Measurements from ENCODE around the gene CDH13. TPM values are rescaled to one million over a fixed set of nuclear protein-coding genes. Genes with fewer than 3 reads are reported as not detected.

CDH13 gene
- total and polyA plus RNA-seq, 2 of the 8 experiments (the other 6 are each of a cell fraction or from before 2014, with no cell fraction given): 2.3 to 2.4 TPM

GRCh38 chr16:82728901-82729300 is 102.1 kb downstream of the CDH13 start:
- FAIRE-seq (no peak), DNase-seq (ENCODE audit: low read depth in 1 of 2, low spot score in 2 of 2) (no peak)
- no peak overlapping the region for H3K23ac ChIP-seq (ENCODE audit: insufficient read length)
- no peak overlapping the region for H3K4me2 ChIP-seq (ENCODE audit: insufficient read depth in 1 of 2, low read depth in 2 of 2, low read length in 2 of 2)
- H3K56ac ChIP-seq (replicated peaks; ENCODE audit: insufficient read length, low read depth, low read length): no peak overlapping the region
- H3K4ac ChIP-seq (replicated peaks; ENCODE audit: insufficient read length, low read depth, low read length): no peak overlapping the region
- 0 out of 4 replicates have a peak, but pooled peaks cover 0 to 4% of the 10 kb centered on the region in 2 experiments for H3K9me3 ChIP-seq (ENCODE audit: insufficient read depth in 2 of 2, low read depth in 1 of 2, low read length in 1 of 2)
- H2BK120ac ChIP-seq (replicated peaks; ENCODE audit: low read depth, low read length): no peak overlapping the region
- no peak overlapping the region for H2BK5ac ChIP-seq (ENCODE audit: low read depth, low read length)
- no peaks in the 10 kb centered on the region for H3K27me3 ChIP-seq (replicated peaks in 1 of 4; ENCODE audit: control insufficient read depth in 3 of 4, extremely low read depth in 1 of 4, insufficient read depth in 3 of 4, low read length in 3 of 4)
- H3K27ac ChIP-seq (ENCODE audit: low read depth, low read length): no peak overlapping the region
- no peaks in the 10 kb centered on the region for H3K36me3 ChIP-seq (ENCODE audit: control insufficient read depth in 2 of 4, insufficient read depth in 4 of 4, low read length in 3 of 4)
- ChIA-PET CTCF (ENCODE audit: partially characterized antibody) (interaction anchor here (0.6 kb wide), 1 partner anchor 272 kb away, joined by 3 read pairs; no protein-coding TSS in a partner anchor), POLR2A (ENCODE audit: partially characterized antibody) (interaction anchor here (0.6 kb wide), 1 partner anchor 9 kb away, joined by 3 read pairs; no protein-coding TSS in a partner anchor)
- no peak overlapping the region for H3K4me3 ChIP-seq (ENCODE audit: extremely low read depth in 1 of 4, insufficient read depth in 2 of 4, low read depth in 3 of 4, low read length in 4 of 4)
- no peak overlapping the region for H3K14ac ChIP-seq (ENCODE audit: insufficient read length)
- H4K8ac ChIP-seq (ENCODE audit: extremely low read depth, insufficient read depth, low read length): no peak overlapping the region
- no peaks in the 10 kb centered on the region for H4K20me1 ChIP-seq (replicated peaks in 1 of 2; ENCODE audit: control insufficient read depth in 1 of 2, insufficient read depth in 2 of 2, low read length in 2 of 2)
- no peaks in the 10 kb centered on the region for H3K4me1 ChIP-seq (replicated peaks in 1 of 4; ENCODE audit: control insufficient read depth in 3 of 4, insufficient read depth in 4 of 4, low read length in 3 of 4)
- H2BK15ac ChIP-seq (ENCODE audit: low read length): no peak overlapping the region
- WGBS, 2 experiments (ENCODE audit: extremely low coverage in 1 of 2, insufficient coverage in 1 of 2, insufficient read length in 1 of 2, insufficient replicate concordance in 2 of 2, low coverage in 1 of 2, low lambda C conversion rate in 2 of 2, missing lambda C conversion rate in 1 of 2): 92% methylated on average over 2 of the region's 2 CpGs; no CpG with 5 or more reads in 1 of the 2 experiments
- H2AFZ ChIP-seq (ENCODE audit: low read length): no peak overlapping the region
- no peak overlapping the region for H2AK5ac ChIP-seq (ENCODE audit: low read depth, low read length)
- no peaks in the 10 kb centered on the region for H3K79me2 ChIP-seq (ENCODE audit: control insufficient read depth in 1 of 2, insufficient read depth in 2 of 2, low read length in 2 of 2)
- H2BK12ac ChIP-seq (ENCODE audit: low read depth, low read length): no peak overlapping the region
- H3K18ac ChIP-seq (ENCODE audit: extremely low read depth, low read length): no peak overlapping the region
- H2BK20ac ChIP-seq (ENCODE audit: low read length): no peak overlapping the region
- no peaks in the 10 kb centered on the region for H3K79me1 ChIP-seq (ENCODE audit: low read depth, low read length)
- peaks cover 2% of the 10 kb centered on the region; the same call in 1 of the 2 replicates for H3K23me2 ChIP-seq (ENCODE audit: low read depth, low read length)
- H3K9ac ChIP-seq (replicated peaks in 1 of 4; ENCODE audit: extremely low read depth in 1 of 4, low read depth in 3 of 4, low read length in 3 of 4): no peak overlapping the region
- H4K91ac ChIP-seq (replicated peaks; ENCODE audit: insufficient read length, low read length): no peak overlapping the region
- H4K5ac ChIP-seq (ENCODE audit: insufficient read length, low read depth, low read length): no peak overlapping the region
- TF ChIP-seq ZNF274 (IDR thresholded peaks at IDR 0.05; ENCODE audit: borderline replicate concordance, extremely low read depth, low read length): no peak
- no peak for TF ChIP-seq BCL11A (IDR thresholded peaks at IDR 0.05; ENCODE audit: low read depth in 2 of 2, low read length in 2 of 2)
- no peak for TF ChIP-seq CREB1 (IDR thresholded peaks at IDR 0.05)
- no peak for TF ChIP-seq MAX (IDR thresholded peaks at IDR 0.05)
- no peak for TF ChIP-seq RXRA (IDR thresholded peaks at IDR 0.05; ENCODE audit: insufficient read depth, low read depth, low read length)
- no peak for TF ChIP-seq MAFK (IDR thresholded peaks at IDR 0.05; ENCODE audit: low read depth, low read length)
- TF ChIP-seq HDAC6 (IDR thresholded peaks at IDR 0.05; ENCODE audit: low read depth, low read length): no peak
- TF ChIP-seq CBX8 (IDR thresholded peaks at IDR 0.05; ENCODE audit: borderline replicate concordance, low read depth, low read length): no peak
- TF ChIP-seq KDM5A (IDR thresholded peaks at IDR 0.05; ENCODE audit: low read length): no peak
- TF ChIP-seq PHF8 (conservative IDR thresholded peaks at IDR 0.05; ENCODE audit: low read depth, low read length): no peak
- no peak for TF ChIP-seq TEAD4 (IDR thresholded peaks at IDR 0.05; ENCODE audit: low read depth, low read length)
- TF ChIP-seq USF2 (IDR thresholded peaks at IDR 0.05; ENCODE audit: low read length): no peak
